Neuron (in vitro differentiated cells): ENCODE data around the gene DROSHA.
"Not testable (repeated sequence)": the region's sequence is repeated elsewhere in the genome, so short reads cannot be mapped to it uniquely, and the experiment has no call there.

Experiments
- H2AFZ ChIP-seq: one replicate; pipeline ENCODE4 v1.6.1; 2013; ENCODE audit warnings: low read depth, mild to moderate bottlenecking, inconsistent platforms, low read length, moderate library complexity
- H3K27me3 ChIP-seq: one replicate; pipeline ENCODE4 v1.6.1; 2013; ENCODE audit warnings: low read length; ENCODE audit not compliant: insufficient read depth
- H3K36me3 ChIP-seq: one replicate; pipeline ENCODE4 v1.6.1; 2013; ENCODE audit warnings: low read length; ENCODE audit not compliant: insufficient read depth
- H3K4me1 ChIP-seq: one replicate; pipeline ENCODE4 v1.6.1; 2013; ENCODE audit warnings: low read length; ENCODE audit not compliant: insufficient read depth
- H3K4me3 ChIP-seq: 2 replicates; pipeline ENCODE4 v1.5.1; 2013; ENCODE audit warnings: mild to moderate bottlenecking, low read length, moderate library complexity
- H3K9me3 ChIP-seq: one replicate; pipeline ENCODE4 v1.6.1; 2013; ENCODE audit warnings: low read length

DROSHA gene

GRCh38 chr5:31372124-31372523, 159.8 kb downstream of the DROSHA start:
- no peak overlapping the region for H2AFZ ChIP-seq
- peaks cover 9% of the 10 kb centered on the region for H3K4me1 ChIP-seq
- no peak overlapping the region for H3K4me3 ChIP-seq
- no peaks in the 10 kb centered on the region for H3K36me3 ChIP-seq
- H3K27me3 ChIP-seq, result no peaks in the 10 kb centered on the region
- no peaks in the 10 kb centered on the region for H3K9me3 ChIP-seq

- no peaks in the 10 kb centered on the region for H3K36me3 ChIP-seq
- peak overlapping the region; percentile 24 for H2AFZ ChIP-seq
- H3K27me3 ChIP-seq, result no peaks in the 10 kb centered on the region
- no peak overlapping the region for H3K4me3 ChIP-seq
- H3K4me1 ChIP-seq, result peaks cover 26% of the 10 kb centered on the region
- no peaks in the 10 kb centered on the region for H3K9me3 ChIP-seq
These were observed 165.0 kb downstream of the DROSHA start for GRCh38 chr5:31366941-31367340.

- Histone ChIP-seq H3K27me3 (no peaks in the 10 kb centered on the region), H3K4me1 (peaks cover 33% of the 10 kb centered on the region)
These were observed 166.1 kb downstream of the DROSHA start for GRCh38 chr5:31365776-31366175.

GRCh38 chr5:31364881-31365636, 166.8 kb downstream of the DROSHA start:
- Histone ChIP-seq H3K4me3 (no peak overlapping the region), H3K36me3 (no peaks in the 10 kb centered on the region), H3K27me3 (no peaks in the 10 kb centered on the region), H2AFZ (no peak overlapping the region), H3K4me1 (peaks cover 36% of the 10 kb centered on the region), H3K9me3 (no peaks in the 10 kb centered on the region)

More at GRCh38 chr5:31365776-31366175, 166.1 kb downstream of the DROSHA start:
- no peak overlapping the region for H2AFZ ChIP-seq
- no peaks in the 10 kb centered on the region for H3K9me3 ChIP-seq
- H3K4me3 ChIP-seq, result no peak overlapping the region
- H3K36me3 ChIP-seq, result no peaks in the 10 kb centered on the region

- no peak overlapping the region for H2AFZ ChIP-seq
- H3K36me3 ChIP-seq, result no peaks in the 10 kb centered on the region
- H3K9me3 ChIP-seq, result no peaks in the 10 kb centered on the region
- H3K4me1 ChIP-seq, result peaks cover 34% of the 10 kb centered on the region
- H3K4me3 ChIP-seq, result no peak overlapping the region
- H3K27me3 ChIP-seq, result no peaks in the 10 kb centered on the region
These were observed 168.8 kb downstream of the DROSHA start for GRCh38 chr5:31362931-31363568.

- no peaks in the 10 kb centered on the region for H3K27me3 ChIP-seq
- H2AFZ ChIP-seq, result no peak overlapping the region
- no peaks in the 10 kb centered on the region for H3K36me3 ChIP-seq
- H3K4me3 ChIP-seq, result no peak overlapping the region
- H3K9me3 ChIP-seq, result no peaks in the 10 kb centered on the region
- H3K4me1 ChIP-seq, result peaks cover 34% of the 10 kb centered on the region
These were observed 169.4 kb downstream of the DROSHA start for GRCh38 chr5:31362529-31362900.

GRCh38 chr5:31361704-31362528, 170.0 kb downstream of the DROSHA start:
- not testable (repeated sequence) for H3K9me3 ChIP-seq, H3K36me3 ChIP-seq, H3K4me3 ChIP-seq, H3K27me3 ChIP-seq, H2AFZ ChIP-seq
- H3K4me1 ChIP-seq, result peaks cover 28% of the 10 kb centered on the region

GRCh38 chr5:31361234-31361633, 170.7 kb downstream of the DROSHA start:
- H3K36me3 ChIP-seq, result no peaks in the 10 kb centered on the region
- H3K4me3 ChIP-seq, result no peak overlapping the region
- peaks cover 24% of the 10 kb centered on the region for H3K4me1 ChIP-seq
- no peaks in the 10 kb centered on the region for H3K27me3 ChIP-seq
- no peak overlapping the region for H2AFZ ChIP-seq
- no peaks in the 10 kb centered on the region for H3K9me3 ChIP-seq

GRCh38 chr5:31359839-31360238, 172.1 kb downstream of the DROSHA start:
- Histone ChIP-seq H3K4me1 (peaks cover 24% of the 10 kb centered on the region), H3K4me3 (no peak overlapping the region), H3K27me3 (no peaks in the 10 kb centered on the region), H2AFZ (no peak overlapping the region), H3K36me3 (no peaks in the 10 kb centered on the region), H3K9me3 (peaks cover 2% of the 10 kb centered on the region)

- H3K36me3 ChIP-seq, result no peaks in the 10 kb centered on the region
- H3K9me3 ChIP-seq, result peaks cover 2% of the 10 kb centered on the region
- no peak overlapping the region for H2AFZ ChIP-seq
- no peaks in the 10 kb centered on the region for H3K27me3 ChIP-seq
- peaks cover 15% of the 10 kb centered on the region for H3K4me1 ChIP-seq
- no peak overlapping the region for H3K4me3 ChIP-seq
These were observed 174.9 kb downstream of the DROSHA start for GRCh38 chr5:31357038-31357437.

GRCh38 chr5:31355337-31355736, 176.6 kb downstream of the DROSHA start:
- H3K4me1 ChIP-seq, result peaks cover 6% of the 10 kb centered on the region
- no peaks in the 10 kb centered on the region for H3K27me3 ChIP-seq
- no peaks in the 10 kb centered on the region for H3K36me3 ChIP-seq
- no peak overlapping the region for H3K4me3 ChIP-seq
- peaks cover 2% of the 10 kb centered on the region for H3K9me3 ChIP-seq
- H2AFZ ChIP-seq, result no peak overlapping the region
